HG02588 (cell line): ENCODE measurements around the gene GRIP1.

ENCODE experiments used
- ATAC-seq: cut with Tn5 transposase; IDR thresholded peaks from one replicate; pipeline ENCODE4 v1.9.1; 2021; ENCODE audit warnings: mild to moderate bottlenecking, moderate library complexity; ENCODE audit not compliant: unreplicated experiment

GRIP1 gene

DNA sequence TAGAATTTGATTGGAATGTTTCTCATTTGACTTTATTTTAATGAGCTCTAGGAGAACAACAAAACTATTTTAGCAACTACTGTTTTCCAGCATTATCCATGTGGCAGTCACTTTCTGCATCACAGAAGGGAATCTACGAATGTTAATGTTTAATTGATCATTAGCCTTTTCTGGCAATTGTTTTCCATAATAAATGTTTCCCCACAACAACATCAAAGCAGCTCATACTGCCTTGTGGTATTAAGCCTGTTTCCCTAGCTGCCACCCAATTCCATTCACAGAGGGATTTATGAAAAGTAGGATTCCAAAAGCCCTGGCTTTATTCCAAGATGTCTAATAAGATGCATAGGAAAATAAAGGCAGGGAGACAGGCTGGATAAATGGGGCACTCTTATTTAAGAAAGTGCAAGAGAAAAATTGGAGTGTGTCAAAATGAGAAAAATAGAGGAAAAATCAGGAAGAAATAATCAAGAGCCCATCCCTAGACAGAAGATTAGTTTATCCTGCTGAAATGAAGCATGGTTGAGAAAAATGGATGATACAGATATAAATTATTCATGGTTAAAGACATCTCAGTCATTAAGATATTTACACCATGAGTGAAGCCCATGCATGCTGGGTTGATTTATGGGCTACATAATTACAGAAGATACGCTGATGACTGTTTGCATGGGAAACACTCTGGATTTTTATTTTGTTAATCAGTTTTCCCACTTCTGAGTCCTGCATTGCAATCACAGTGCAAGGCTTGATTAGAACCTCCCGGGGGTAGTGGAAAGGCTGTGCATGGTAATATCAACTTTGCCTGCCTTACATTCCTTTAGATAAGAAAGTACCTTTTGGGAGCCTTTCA is 196.3 kb downstream of the GRIP1 start:
- no peak for ATAC-seq

- no peak for ATAC-seq
Observed at GRCh38 chr12:66467932-66468331, 210.9 kb downstream of the GRIP1 start.

DNA sequence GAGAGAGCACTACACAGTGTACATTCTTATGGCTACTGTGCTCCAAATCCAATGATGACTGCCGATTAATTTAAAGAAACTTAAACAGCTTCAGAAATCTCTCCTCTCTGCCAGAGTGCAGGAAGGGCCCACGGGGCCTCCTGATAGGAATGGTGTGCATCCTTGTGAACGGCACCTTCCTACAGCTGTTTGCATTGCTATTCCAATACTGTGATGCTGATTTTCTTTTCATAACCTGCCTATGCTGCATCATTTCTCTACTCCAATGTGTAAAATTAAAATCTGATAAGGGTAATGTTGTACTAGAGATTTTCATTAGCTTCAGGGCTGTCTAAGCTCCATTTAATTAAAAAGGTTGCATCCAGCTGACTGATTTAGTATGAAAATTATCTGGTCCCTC is 217.5 kb downstream of the GRIP1 start:
- ATAC-seq, result no peak

- ATAC-seq, result no peak
Observed at GRCh38 chr12:66459944-66460482, 218.9 kb downstream of the GRIP1 start.

GRCh38 chr12:66456612-66457011 is 222.3 kb downstream of the GRIP1 start:
- no peak for ATAC-seq

- ATAC-seq, result peak; percentile 55
Observed at GRCh38 chr12:66453844-66454243, 225.0 kb downstream of the GRIP1 start.

- ATAC-seq, result no peak
Observed at GRCh38 chr12:66453120-66453519, 225.8 kb downstream of the GRIP1 start.

DNA sequence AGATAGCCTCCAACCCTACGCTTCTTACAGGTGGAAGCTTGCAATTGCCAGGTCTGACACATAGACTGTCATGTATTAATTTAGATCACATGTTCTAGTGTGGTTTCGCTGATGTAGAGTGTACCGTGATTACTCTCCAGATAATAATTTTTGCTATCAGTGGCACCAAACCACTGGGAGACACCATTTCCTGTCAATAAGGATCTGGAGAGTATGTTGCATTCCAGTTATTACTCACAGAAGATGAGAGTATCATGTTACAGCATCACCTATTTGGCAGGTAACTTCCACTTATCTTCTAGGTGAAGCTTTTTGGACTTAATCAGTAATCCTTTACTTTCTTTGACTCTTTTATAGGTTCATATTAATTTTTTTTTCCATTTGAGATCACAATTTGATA is 229.3 kb downstream of the GRIP1 start:
- no peak for ATAC-seq

DNA sequence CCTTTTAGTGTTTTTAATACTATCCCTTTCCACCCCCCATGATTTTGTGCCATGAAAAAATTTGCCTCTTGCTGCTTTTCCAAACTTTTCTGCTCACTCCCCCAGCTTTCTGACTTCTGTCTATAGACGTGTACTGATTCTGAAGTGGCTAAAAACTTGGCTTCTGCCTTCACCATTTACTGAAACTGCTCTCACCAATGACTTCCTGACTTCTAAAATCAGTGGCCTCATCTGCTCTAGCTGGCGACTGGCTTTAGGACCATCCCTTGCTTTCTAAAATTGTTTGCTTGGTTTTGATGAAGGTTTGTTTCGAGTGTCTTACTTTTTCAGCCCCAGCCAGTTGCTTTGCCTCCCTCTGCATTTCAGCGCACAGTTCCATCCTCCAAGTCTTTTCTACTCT is 231.2 kb downstream of the GRIP1 start:
- ATAC-seq, result no peak

GRCh38 chr12:66446276-66446675 is 232.6 kb downstream of the GRIP1 start:
- ATAC-seq, result no peak

GRCh38 chr12:66441905-66442559 is 236.8 kb downstream of the GRIP1 start:
- ATAC-seq, result no peak

DNA sequence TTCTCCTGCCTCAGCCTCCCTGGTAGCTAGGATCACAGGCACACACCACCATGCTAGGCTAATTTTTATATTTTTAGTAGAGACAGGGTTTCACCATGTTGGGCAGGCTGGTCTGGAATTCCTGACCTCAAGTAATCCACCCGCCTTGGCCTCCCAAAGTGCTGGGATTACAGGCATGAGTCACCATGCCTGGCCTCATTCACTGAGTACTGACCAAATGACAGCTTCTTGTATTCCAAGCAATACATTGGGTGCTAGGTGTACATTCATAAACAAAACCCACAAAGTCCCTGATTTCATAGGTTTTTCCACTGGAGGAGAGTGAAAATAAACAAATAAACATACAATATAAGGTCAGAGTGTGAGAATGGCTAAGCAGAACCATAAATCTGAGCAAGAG is 240.3 kb downstream of the GRIP1 start:
- ATAC-seq, result no peak

GRCh38 chr12:66430106-66430505 is 248.8 kb downstream of the GRIP1 start:
- no peak for ATAC-seq

GRCh38 chr12:66428870-66429269 is 250.0 kb downstream of the GRIP1 start:
- ATAC-seq, result no peak

GRCh38 chr12:66428261-66428660 is 250.6 kb downstream of the GRIP1 start:
- ATAC-seq, result no peak

GRCh38 chr12:66426696-66427095 is 252.2 kb downstream of the GRIP1 start:
- no peak for ATAC-seq

- ATAC-seq, result no peak
Observed at GRCh38 chr12:66423266-66423665, 255.6 kb downstream of the GRIP1 start.

GRCh38 chr12:66418908-66419307 is 260.0 kb downstream of the GRIP1 start:
- no peak for ATAC-seq

- no peak for ATAC-seq
Observed at GRCh38 chr12:66417217-66417616, 261.7 kb downstream of the GRIP1 start.

DNA sequence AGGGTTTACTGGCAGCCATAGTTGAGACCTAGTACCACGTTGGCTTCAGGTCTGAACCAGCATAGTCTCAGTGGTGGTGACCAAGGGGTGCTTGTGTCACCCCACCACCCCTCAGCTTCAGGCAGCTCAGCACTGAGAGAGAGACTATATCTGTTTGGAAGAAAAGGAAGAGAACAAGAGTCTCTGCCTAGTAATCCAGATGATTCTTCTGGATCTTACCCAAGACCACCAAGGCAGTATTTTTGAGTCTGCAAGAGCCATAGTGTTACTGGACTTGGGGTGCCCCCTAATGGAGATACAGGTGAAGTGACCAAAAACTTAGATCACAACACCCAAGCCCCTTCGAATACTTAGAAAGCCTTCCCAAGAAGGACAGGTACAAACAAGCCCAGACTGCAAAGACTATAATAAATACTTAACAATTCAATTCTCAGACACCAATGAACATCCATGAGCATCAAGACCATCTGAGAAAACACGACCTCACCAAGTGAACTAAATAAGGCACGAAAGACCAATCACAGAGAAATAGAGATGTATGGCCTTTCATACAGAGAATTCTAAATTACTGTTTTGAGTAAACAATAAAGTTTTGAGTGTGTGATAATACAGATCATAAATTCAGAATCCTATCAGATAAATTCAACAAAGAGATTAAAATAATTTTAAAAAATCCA is 269.5 kb downstream of the GRIP1 start:
- ATAC-seq, result no peak

DNA sequence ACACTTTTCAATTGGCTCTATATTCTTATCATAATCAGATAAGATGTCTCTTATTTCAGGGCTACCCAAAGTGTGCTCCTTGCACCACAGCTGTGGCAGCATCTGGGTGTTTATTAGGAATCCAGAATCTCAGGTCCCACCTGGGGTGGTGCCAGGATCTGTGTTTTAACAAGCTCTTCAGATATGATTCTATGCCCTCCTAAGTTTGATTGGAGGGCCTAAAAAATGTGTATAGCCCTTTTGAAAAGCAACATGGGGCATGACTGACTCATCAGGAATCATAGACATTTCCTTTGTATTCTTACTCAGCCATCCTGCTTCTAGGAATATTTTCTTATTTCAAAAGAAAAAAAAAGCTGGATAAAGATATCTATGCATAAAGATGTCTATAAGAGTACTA is 273.5 kb downstream of the GRIP1 start:
- ATAC-seq, result no peak

- peak; percentile 82 for ATAC-seq
Observed at GRCh38 chr12:66403746-66404145, 275.1 kb downstream of the GRIP1 start.
